Keratinocyte (primary cell): ENCODE data around the gene SCN1B. TPM values are rescaled to one million over a fixed set of nuclear protein-coding genes. Genes with fewer than 3 reads are reported as not detected.
"Not testable (repeated sequence)": the region's sequence is repeated elsewhere in the genome, so short reads cannot be mapped to it uniquely, and the experiment has no call there.

ENCODE experiments used
- DNase-seq: peaks from one replicate; pipeline ENCODE4 v3.0.0-alpha.2; 2011; ENCODE audit warnings: low read depth, missing footprints, low spot score
- FAIRE-seq: peaks from 2 replicates; lab custom pipeline; 2011; peaks lifted over from hg19 to GRCh38; lab: Jason Lieb, UNC
- H2AFZ ChIP-seq: 2 replicates; pipeline ENCODE4 v1.6.0; 2012; ENCODE audit warnings: low read length, control low read depth, inconsistent platforms; ENCODE audit not compliant: control insufficient read depth
- H3K27ac ChIP-seq: 2 replicates; pipeline ENCODE4 v1.5.1; 2011; ENCODE audit warnings: low read length; ENCODE audit not compliant: control insufficient read depth, insufficient read depth
- H3K27me3 ChIP-seq: 3 replicates; pipeline ENCODE4 v1.6.0; 2011; ENCODE audit warnings: low read length; ENCODE audit not compliant: control insufficient read depth, insufficient read depth; ENCODE audit errors: extremely low read depth
- H3K36me3 ChIP-seq, 2 experiments: 2 replicates in 1 of 2; 3 replicates in 1 of 2; pipeline ENCODE4 v1.5.1; 2011; ENCODE audit warnings: low read length in 2 of 2, mild to moderate bottlenecking in 1 of 2; ENCODE audit not compliant: control insufficient read depth in 2 of 2, insufficient read depth in 2 of 2; ENCODE audit errors: extremely low read depth in 1 of 2
- H3K4me1 ChIP-seq: 3 replicates; pipeline ENCODE4 v1.5.1; 2011; ENCODE audit warnings: low read length; ENCODE audit not compliant: control insufficient read depth, insufficient read depth; ENCODE audit errors: extremely low read depth
- H3K4me2 ChIP-seq: 3 replicates; pipeline ENCODE4 v1.6.0; 2011; ENCODE audit warnings: low read depth, low read length; ENCODE audit not compliant: control insufficient read depth, insufficient read depth; ENCODE audit errors: extremely low read depth
- H3K4me3 ChIP-seq, 3 experiments: fragments of 200-600 bp in 1 of 3; sonication (generic) in 1 of 3; 2 replicates in 2 of 3; 3 replicates in 1 of 3; pipeline ENCODE4 v1.5.1; 2011 to 2016; ENCODE audit warnings: low read length in 3 of 3, mild to moderate bottlenecking in 3 of 3, control low read depth in 2 of 3, inconsistent platforms in 1 of 3, low read depth in 1 of 3, mixed read lengths in 1 of 3, mixed run types in 1 of 3, moderate library complexity in 1 of 3; ENCODE audit not compliant: control insufficient read depth in 2 of 3, insufficient read depth in 2 of 3; ENCODE audit errors: extremely low read depth in 1 of 3
- H3K79me2 ChIP-seq: 2 replicates; pipeline ENCODE4 v1.6.0; 2012; ENCODE audit warnings: low read length; ENCODE audit not compliant: control insufficient read depth, insufficient read depth
- H3K9ac ChIP-seq: 3 replicates; pipeline ENCODE4 v1.6.0; 2011; ENCODE audit warnings: low read length; ENCODE audit not compliant: control insufficient read depth, insufficient read depth; ENCODE audit errors: extremely low read depth
- H3K9me1 ChIP-seq: 3 replicates; pipeline ENCODE4 v1.6.0; 2011; ENCODE audit warnings: low read length; ENCODE audit not compliant: control insufficient read depth, insufficient read depth; ENCODE audit errors: extremely low read depth
- H3K9me3 ChIP-seq: 2 replicates; pipeline ENCODE4 v1.5.1; 2012; ENCODE audit warnings: low read depth, low read length; ENCODE audit not compliant: control insufficient read depth
- H4K20me1 ChIP-seq: 3 replicates; pipeline ENCODE4 v1.6.0; 2011; ENCODE audit warnings: low read length; ENCODE audit not compliant: control insufficient read depth, insufficient read depth; ENCODE audit errors: extremely low read depth
- EZH2 ChIP-seq: IDR thresholded peaks from one replicate; pipeline ENCODE4 v1.6.1; 2012; ENCODE audit warnings: inconsistent platforms, mild to moderate bottlenecking, low read length, moderate library complexity
- dilution Hi-C: fragments of 300-500 bp; cut with MboI; formaldehyde crosslinking; loops from one replicate; pipeline ENCODE4 v1.7.0; 2020; ENCODE audit warnings: low sequenced_read_pairs; ENCODE audit not compliant: extremely low pct_ligation_motif_present
- polyA plus RNA-seq, 5 experiments: library from polyadenylated mRNA; depleted of rRNA in 3 of 5; stranded (reverse) in 3 of 5; stranded (forward) in 1 of 5; unstranded in 1 of 5; fragments of >200 nt; gene quantifications; 1 replicate in 1 of 5; 2 replicates in 3 of 5; 3 replicates in 1 of 5; pipeline versions ENCODE4 v1.2.1 to v1.2.3, GENCODE V29; 2011 to 2012; ENCODE audit warnings: missing spikeins in 2 of 5, low read depth in 1 of 5, low replicate concordance in 1 of 5
- TF ChIP-seq, protein P1 (sequence below), 3 experiments: IDR thresholded peaks in 1 of 3; conservative IDR thresholded peaks in 1 of 3; optimal IDR thresholded peaks in 1 of 3; 2 replicates in 2 of 3; 3 replicates in 1 of 3; pipeline versions ENCODE3 to v1.5.1; 2011; ENCODE audit warnings: low read length in 3 of 3, mild to moderate bottlenecking in 3 of 3, moderate library complexity in 2 of 3, control low read depth in 1 of 3, inconsistent platforms in 1 of 3; ENCODE audit not compliant: insufficient read depth in 2 of 3; ENCODE audit errors: extremely low read depth in 1 of 3

Gene SCN1B
- polyA plus RNA-seq, 1 donor (not counting 4 experiments of a cell fraction or from before 2014, with no cell fraction given), result 0.30 TPM

GRCh38 chr19:34997071-34997617, 33.1 kb upstream of the SCN1B start:
- H3K9me3 ChIP-seq, result no peaks in the 10 kb centered on the region
- dilution Hi-C loops, result no loop called here
- H3K4me1 ChIP-seq, result peaks cover 13% of the 10 kb centered on the region
- no peak overlapping the region for H2AFZ ChIP-seq
- DNase-seq (no peak), FAIRE-seq (no peak)
- peaks cover 2% of the 10 kb centered on the region for H4K20me1 ChIP-seq
- no peak overlapping the region for H3K27ac ChIP-seq
- no peak overlapping the region for H3K4me3 ChIP-seq
- no peak overlapping the region for H3K4me2 ChIP-seq
- H3K79me2 ChIP-seq, result peaks cover 14% of the 10 kb centered on the region
- H3K36me3 ChIP-seq, result no peaks in the 10 kb centered on the region
- H3K27me3 ChIP-seq, result no peaks in the 10 kb centered on the region
- no peak for TF ChIP-seq EZH2
- TF ChIP-seq, protein P1, sequence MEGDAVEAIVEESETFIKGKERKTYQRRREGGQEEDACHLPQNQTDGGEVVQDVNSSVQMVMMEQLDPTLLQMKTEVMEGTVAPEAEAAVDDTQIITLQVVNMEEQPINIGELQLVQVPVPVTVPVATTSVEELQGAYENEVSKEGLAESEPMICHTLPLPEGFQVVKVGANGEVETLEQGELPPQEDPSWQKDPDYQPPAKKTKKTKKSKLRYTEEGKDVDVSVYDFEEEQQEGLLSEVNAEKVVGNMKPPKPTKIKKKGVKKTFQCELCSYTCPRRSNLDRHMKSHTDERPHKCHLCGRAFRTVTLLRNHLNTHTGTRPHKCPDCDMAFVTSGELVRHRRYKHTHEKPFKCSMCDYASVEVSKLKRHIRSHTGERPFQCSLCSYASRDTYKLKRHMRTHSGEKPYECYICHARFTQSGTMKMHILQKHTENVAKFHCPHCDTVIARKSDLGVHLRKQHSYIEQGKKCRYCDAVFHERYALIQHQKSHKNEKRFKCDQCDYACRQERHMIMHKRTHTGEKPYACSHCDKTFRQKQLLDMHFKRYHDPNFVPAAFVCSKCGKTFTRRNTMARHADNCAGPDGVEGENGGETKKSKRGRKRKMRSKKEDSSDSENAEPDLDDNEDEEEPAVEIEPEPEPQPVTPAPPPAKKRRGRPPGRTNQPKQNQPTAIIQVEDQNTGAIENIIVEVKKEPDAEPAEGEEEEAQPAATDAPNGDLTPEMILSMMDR (optimal IDR thresholded peaks at IDR 0.05 in 1 of 3, IDR thresholded peaks at IDR 0.05 in 1 of 3, conservative IDR thresholded peaks at IDR 0.05 in 1 of 3; ENCODE audit: extremely low read depth in 1 of 3, insufficient read depth in 2 of 3, low read length in 3 of 3), result no peak
- H3K9ac ChIP-seq, result no peak overlapping the region
- H3K9me1 ChIP-seq, result no peaks in the 10 kb centered on the region

- H3K9ac ChIP-seq, H3K27me3 ChIP-seq, dilution Hi-C loops, H3K4me3 ChIP-seq, H4K20me1 ChIP-seq, H3K4me2 ChIP-seq, DNase-seq, H3K9me1 ChIP-seq, H3K27ac ChIP-seq, H3K36me3 ChIP-seq, FAIRE-seq, H2AFZ ChIP-seq, H3K9me3 ChIP-seq: not testable (repeated sequence)
- H3K4me1 ChIP-seq, result peaks cover 15% of the 10 kb centered on the region
- H3K79me2 ChIP-seq, result peaks cover 20% of the 10 kb centered on the region
Observed at GRCh38 chr19:34998224-34998623, 32.0 kb upstream of the SCN1B start.
